H1 (cell line): ENCODE measurements around the gene ARID2.

Experiments used
- ASH2L ChIP-seq: fragments of 200-600, 300-600 bp; sonication (generic); IDR thresholded peaks from one replicate; pipeline ENCODE4 v1.7.1; 2017; ENCODE audit warnings: low read length
- CHD1 ChIP-seq: IDR thresholded peaks from 2 replicates; pipeline ENCODE4 v1.6.1; 2012; ENCODE audit warnings: low read depth, low read length, improper control_type of control experiment
- CTCF ChIP-seq, 3 experiments: IDR thresholded peaks; 1 replicate in 2 of 3; 2 replicates in 1 of 3; pipeline versions ENCODE4 v1.5.1 to v1.6.1; 2011; ENCODE audit warnings: low read length in 3 of 3, mild to moderate bottlenecking in 3 of 3, inconsistent platforms in 2 of 3, low read depth in 1 of 3, moderate library complexity in 1 of 3; ENCODE audit not compliant: insufficient read depth in 1 of 3; ENCODE audit errors: control extremely low read depth in 1 of 3
- EP300 ChIP-seq, 2 experiments: IDR thresholded peaks; 1 replicate in 1 of 2; 2 replicates in 1 of 2; pipeline ENCODE4 v1.6.1; 2011 to 2012; ENCODE audit warnings: low read depth in 2 of 2, low read length in 2 of 2, mild to moderate bottlenecking in 2 of 2, borderline replicate concordance in 1 of 2, inconsistent platforms in 1 of 2, moderate library complexity in 1 of 2
- GABPA ChIP-seq: IDR thresholded peaks from 2 replicates; pipeline ENCODE4 v1.6.1; 2011; ENCODE audit warnings: mild to moderate bottlenecking, low read length, moderate library complexity, borderline replicate concordance; ENCODE audit not compliant: insufficient read depth
- POLR2AphosphoS5 ChIP-seq: IDR thresholded peaks from 2 replicates; pipeline ENCODE4 v1.6.1; 2011; ENCODE audit warnings: low read depth, low read length
- RNF2 ChIP-seq: fragments of 200-900, 300-1000 bp; sonication (generic); IDR thresholded peaks from 2 replicates; pipeline ENCODE4 v1.7.1; 2016; ENCODE audit warnings: borderline replicate concordance, low read depth, mild to moderate bottlenecking, antibody characterized with exemption, low read length; ENCODE audit not compliant: poor library complexity, severe bottlenecking; ENCODE audit errors: missing control alignments
- TAF1 ChIP-seq: IDR thresholded peaks from 2 replicates; pipeline ENCODE4 v1.6.1; 2011; ENCODE audit warnings: mild to moderate bottlenecking, low read depth, low read length
- TEAD4 ChIP-seq: IDR thresholded peaks from 2 replicates; pipeline ENCODE4 v1.6.1; 2012; ENCODE audit warnings: low read depth, low read length, inconsistent platforms, mixed read lengths

GRCh38 chr12:45704968-45705367 lies 24.5 kb upstream of the ARID2 start:
- TF ChIP-seq GABPA (no peak), POLR2AphosphoS5 (no peak), ASH2L (no peak), CHD1 (no peak), TEAD4 (no peak), CTCF (IDR thresholded peaks at IDR 0.05; ENCODE audit: control extremely low read depth in 1 of 3, insufficient read depth in 1 of 3, low read depth in 1 of 3, low read length in 3 of 3) (no peak), TAF1 (no peak), EP300 (IDR thresholded peaks at IDR 0.05; ENCODE audit: borderline replicate concordance in 1 of 2, low read depth in 2 of 2, low read length in 2 of 2) (no peak), RNF2 (no peak)
